Activated CD8-positive, alpha-beta memory T cell treated with anti-CD3 and anti-CD28 coated beads, Interleukin-2, amount 10 ng/mL, durations not matched to agents 7 days and 5 days (primary cell): ENCODE data around the gene NAT9. TPM values are rescaled to one million over a fixed set of nuclear protein-coding genes. Genes with fewer than 3 reads are reported as not detected.

Experiments
- ATAC-seq: fragments of 150-1000 bp; cut with Tn5 transposase; one replicate; pipeline ENCODE4 v1.10.0; 2021; ENCODE audit warnings: moderate library complexity
- CTCF ChIA-PET: fragments of 350-600 bp; sonication (Branson Sonifier 250); formaldehyde crosslinking; loops from one replicate; lab custom pipeline; 2021; ENCODE audit warnings: antibody characterized with exemption; lab: Charles Lee
- DNase-seq: peaks from one replicate; pipeline ENCODE4 v3.0.0-alpha.2; 2020
- H3K27ac Mint-ChIP-seq: one replicate; pipeline ENCODE4 v1.8.0; 2021; ENCODE audit warnings: mild to moderate bottlenecking, mixed read lengths
- H3K27me3 Mint-ChIP-seq: one replicate; pipeline ENCODE4 v1.8.0; 2021; ENCODE audit warnings: mixed read lengths
- H3K36me3 Mint-ChIP-seq: one replicate; pipeline ENCODE4 v1.8.0; 2021; ENCODE audit warnings: mild to moderate bottlenecking, mixed read lengths
- H3K4me1 Mint-ChIP-seq: one replicate; pipeline ENCODE4 v1.8.0; 2021; ENCODE audit warnings: mixed read lengths
- H3K4me3 Mint-ChIP-seq: one replicate; pipeline ENCODE4 v1.8.0; 2021; ENCODE audit warnings: mild to moderate bottlenecking, moderate library complexity, mixed read lengths
- H3K9me3 Mint-ChIP-seq: one replicate; pipeline ENCODE4 v1.8.0; 2022; ENCODE audit warnings: low read depth, mixed read lengths
- total RNA-seq, 2 experiments: library from RNA; stranded (reverse); gene quantifications; one replicate each; pipeline ENCODE4 v1.2.3, GENCODE V29; 2021

Gene NAT9
- total RNA-seq, 2 experiments from 2014 or later = 34.1 to 34.5 TPM

DNA sequence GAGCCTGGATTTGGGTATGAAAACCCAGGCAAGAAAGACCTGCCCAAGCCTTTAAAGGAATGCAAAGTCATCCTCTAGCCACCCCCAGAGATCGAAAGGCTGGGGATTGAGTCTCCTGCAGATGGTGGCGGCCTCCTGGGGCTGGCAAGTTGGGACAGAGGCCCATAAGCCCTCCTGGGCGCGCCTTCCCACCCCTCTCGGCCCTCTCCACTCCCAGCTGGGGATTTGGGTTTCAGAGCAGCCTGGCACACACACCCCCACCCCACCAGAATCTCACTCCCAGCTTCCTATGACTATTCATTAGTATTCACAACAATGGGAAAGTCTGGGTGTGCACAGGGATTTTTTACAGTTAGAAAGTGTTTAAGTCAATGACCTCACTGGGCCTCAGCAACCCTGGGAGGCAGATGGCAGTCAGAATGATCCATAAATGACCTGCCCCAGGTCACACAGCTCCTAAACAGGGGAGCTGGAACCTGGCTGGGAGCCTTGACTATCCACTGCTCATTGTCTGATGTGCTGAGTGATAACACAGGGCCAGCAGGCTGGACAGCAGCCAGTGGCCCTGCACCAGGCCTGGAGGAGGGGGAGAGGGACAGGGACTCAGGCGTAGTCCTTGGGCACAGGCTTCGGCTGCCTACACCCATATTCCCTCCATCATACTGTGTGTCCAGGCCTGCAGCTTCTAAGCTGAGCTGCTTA is 15.6 kb downstream of the NAT9 start:
- CTCF ChIA-PET = interaction anchor here (0.7 to 15.6 kb wide), 12 partner anchors 11 to 106 kb away, joined by 3 to 206 read pairs (median 21); partner anchors contain the start of genes NAT9 and RAB37
- peak overlapping the region; percentile 88 for H3K27ac Mint-ChIP-seq
- ATAC-seq (no peak), DNase-seq (no peak)
- H3K27me3 Mint-ChIP-seq = no peaks in the 10 kb centered on the region
- H3K9me3 Mint-ChIP-seq = no peaks in the 10 kb centered on the region
- H3K4me3 Mint-ChIP-seq = no peak overlapping the region
- peaks cover 57% of the 10 kb centered on the region for H3K4me1 Mint-ChIP-seq
- H3K36me3 Mint-ChIP-seq = peaks cover 18% of the 10 kb centered on the region

DNA sequence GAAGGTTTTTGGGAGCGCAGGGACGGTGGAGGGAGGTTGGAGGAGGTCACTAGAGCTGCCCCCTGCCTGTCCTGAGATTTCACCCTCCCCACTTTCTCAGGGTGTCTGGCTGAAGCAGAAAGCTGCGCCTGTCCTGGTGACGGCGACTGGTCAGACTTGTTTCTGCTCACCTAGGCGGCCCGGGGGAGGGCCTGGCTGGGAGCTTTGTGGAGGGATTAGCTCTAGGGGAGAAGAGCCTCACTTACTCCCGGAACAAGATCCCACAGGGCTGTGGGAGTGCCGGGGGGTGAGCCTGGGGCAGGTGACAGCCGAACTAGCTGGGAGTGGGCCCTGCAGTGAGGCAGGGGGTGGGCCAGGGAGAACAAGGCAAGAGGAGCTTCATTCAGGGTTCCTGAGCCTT is 16.2 kb downstream of the NAT9 start:
- peak overlapping the region; percentile 88 for H3K27ac Mint-ChIP-seq
- no peak for ATAC-seq
- DNase-seq = no peak
- H3K9me3 Mint-ChIP-seq = no peaks in the 10 kb centered on the region
- no peaks in the 10 kb centered on the region for H3K27me3 Mint-ChIP-seq
- CTCF ChIA-PET = interaction anchor here (0.7 to 15.6 kb wide), 14 partner anchors 10 to 105 kb away, joined by 3 to 206 read pairs (median 17); partner anchors contain the start of genes NAT9 and RAB37
- peaks cover 22% of the 10 kb centered on the region for H3K36me3 Mint-ChIP-seq
- H3K4me3 Mint-ChIP-seq = peak overlapping the region; percentile 67
- peaks cover 63% of the 10 kb centered on the region for H3K4me1 Mint-ChIP-seq

DNA sequence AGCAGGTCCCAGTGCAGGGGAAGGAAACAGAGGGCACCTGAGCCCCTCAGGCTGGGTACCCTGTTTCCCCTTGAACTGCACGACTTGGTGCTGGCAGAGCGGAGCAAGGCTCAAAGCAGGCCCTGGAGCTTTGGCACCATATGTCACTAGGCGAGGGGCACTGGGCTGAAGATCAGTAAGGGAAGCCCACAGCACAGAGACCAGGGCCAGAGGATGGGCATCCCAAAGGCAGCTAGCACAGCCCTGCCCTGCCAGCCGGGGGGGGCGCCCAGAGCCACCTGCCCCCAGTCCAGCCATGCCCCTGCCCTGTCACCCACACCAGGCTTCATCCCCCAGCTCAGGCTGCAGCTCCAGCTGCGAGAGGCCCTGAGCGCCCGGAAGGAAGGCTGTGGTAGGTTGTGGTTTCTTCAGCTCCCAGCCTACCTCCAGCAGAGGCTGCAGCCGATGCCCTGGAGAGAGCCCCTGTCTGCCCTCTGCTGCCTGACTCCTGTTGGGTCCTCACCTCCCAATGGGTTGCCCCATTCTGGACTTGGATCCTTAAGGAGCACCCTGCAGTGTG is 16.8 kb downstream of the NAT9 start:
- peak; percentile 83 for ATAC-seq
- Mint-ChIP-seq H3K36me3 (peaks cover 24% of the 10 kb centered on the region), H3K9me3 (no peaks in the 10 kb centered on the region), H3K4me1 (peaks cover 70% of the 10 kb centered on the region), H3K27me3 (no peaks in the 10 kb centered on the region), H3K27ac (peak overlapping the region; percentile 88), H3K4me3 (peak overlapping the region; percentile 67)
- CTCF ChIA-PET = interaction anchor here (1.0 to 15.6 kb wide), 14 partner anchors 9 to 103 kb away, joined by 3 to 206 read pairs (median 17); partner anchors contain the start of genes NAT9 and RAB37
- DNase-seq = peak; percentile 85

DNA sequence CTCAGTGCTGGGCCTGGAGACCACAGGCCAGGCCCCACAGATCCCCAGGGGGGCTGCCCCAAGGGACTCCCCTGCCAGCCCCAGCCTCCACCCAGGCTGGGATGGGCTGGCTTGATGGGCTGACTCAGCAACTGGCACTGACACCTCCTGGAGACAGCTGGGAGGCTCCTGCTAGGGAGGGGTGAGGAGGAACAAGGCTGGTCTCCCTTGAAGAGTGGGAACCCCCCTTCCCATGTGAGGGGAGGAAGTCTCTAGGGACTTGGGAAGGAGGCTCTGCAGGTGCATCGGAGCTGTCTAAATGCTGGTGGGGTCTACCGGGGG is 17.3 kb downstream of the NAT9 start:
- DNase-seq (no peak), ATAC-seq (peak; percentile 47)
- no peaks in the 10 kb centered on the region for H3K9me3 Mint-ChIP-seq
- peaks cover 24% of the 10 kb centered on the region for H3K36me3 Mint-ChIP-seq
- H3K4me3 Mint-ChIP-seq = peak overlapping the region; percentile 67
- H3K27ac Mint-ChIP-seq = peak overlapping the region; percentile 88
- no peaks in the 10 kb centered on the region for H3K27me3 Mint-ChIP-seq
- CTCF ChIA-PET = interaction anchor here (1.0 to 15.6 kb wide), 12 partner anchors 9 to 103 kb away, joined by 3 to 206 read pairs (median 21); partner anchors contain the start of genes NAT9 and RAB37
- peaks cover 75% of the 10 kb centered on the region for H3K4me1 Mint-ChIP-seq

DNA sequence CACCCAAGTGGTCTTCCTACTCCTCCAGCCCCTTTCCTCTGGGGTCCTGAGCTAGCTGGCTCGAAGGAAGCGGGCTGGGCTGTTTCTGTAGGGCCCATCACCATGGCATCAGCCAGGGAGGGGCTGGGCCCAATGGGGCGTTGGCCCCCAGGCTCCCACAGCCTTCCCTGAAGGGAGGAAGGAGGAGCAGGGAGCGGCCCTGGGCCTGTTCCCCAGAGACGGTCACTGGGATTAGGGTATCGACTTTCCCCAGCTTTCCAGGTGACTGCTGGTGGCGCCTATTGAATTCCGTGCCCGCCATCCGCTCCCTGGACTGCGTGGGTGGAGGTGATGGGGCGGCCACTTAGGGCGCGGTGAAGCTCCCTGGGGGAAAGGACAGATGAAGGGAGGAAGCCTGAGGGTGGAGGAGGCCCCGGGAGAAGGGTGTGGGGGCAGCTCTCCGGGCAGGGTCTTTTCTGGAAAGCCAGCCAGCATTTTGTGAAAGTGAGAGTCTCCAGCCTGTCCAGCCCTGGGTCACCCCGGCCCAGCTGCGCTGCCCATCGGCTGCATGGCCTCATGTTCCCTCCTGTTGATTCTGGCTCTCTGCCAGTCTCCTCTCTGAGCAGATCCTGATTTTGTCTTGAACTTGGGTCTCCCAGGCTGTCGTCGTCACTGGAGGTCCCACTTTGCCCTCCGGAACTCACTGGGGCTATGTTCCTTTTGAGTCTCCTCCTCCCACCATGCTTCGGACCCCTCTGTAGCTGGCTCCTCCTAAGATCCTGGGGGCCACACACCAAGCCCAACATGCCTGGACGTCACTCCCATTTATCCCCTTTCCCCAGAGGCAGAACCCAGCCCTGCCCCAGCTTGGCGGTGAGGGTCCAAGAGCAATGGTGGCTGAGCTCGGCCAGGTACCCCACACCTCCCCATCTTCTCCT is 18.0 kb downstream of the NAT9 start:
- Mint-ChIP-seq H3K27me3 (no peaks in the 10 kb centered on the region), H3K36me3 (peaks cover 25% of the 10 kb centered on the region), H3K9me3 (no peaks in the 10 kb centered on the region), H3K27ac (peak overlapping the region; percentile 88), H3K4me1 (peaks cover 79% of the 10 kb centered on the region), H3K4me3 (peak overlapping the region; percentile 67)
- CTCF ChIA-PET = interaction anchor here (1.0 to 15.6 kb wide), 9 partner anchors 8 to 105 kb away, joined by 3 to 206 read pairs (median 26); partner anchors contain the start of genes NAT9 and RAB37
- no peak for DNase-seq
- ATAC-seq = no peak

DNA sequence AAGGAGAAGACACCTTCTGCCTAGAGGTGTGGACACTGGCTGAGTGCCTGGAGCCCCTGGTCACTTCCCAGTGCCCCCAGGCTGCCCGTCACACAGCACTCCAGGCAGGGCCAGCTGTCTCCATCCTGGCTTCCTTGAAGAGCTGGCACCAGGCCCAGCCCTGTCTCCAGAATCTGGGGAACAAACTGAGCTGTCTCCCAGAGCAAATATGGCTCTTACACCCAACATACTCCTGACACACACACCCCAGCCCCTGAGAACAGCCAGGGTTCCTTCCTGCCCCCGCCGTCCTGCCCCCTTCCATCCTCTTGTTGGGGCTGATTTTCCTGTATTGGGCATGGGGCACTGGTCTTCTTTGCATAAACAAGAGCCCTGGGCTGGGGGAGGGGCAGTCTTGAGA is 18.6 kb downstream of the NAT9 start:
- Mint-ChIP-seq H3K27ac (peak overlapping the region; percentile 59), H3K27me3 (no peaks in the 10 kb centered on the region), H3K36me3 (peaks cover 28% of the 10 kb centered on the region), H3K9me3 (no peaks in the 10 kb centered on the region), H3K4me1 (peaks cover 81% of the 10 kb centered on the region), H3K4me3 (peak overlapping the region; percentile 67)
- CTCF ChIA-PET = interaction anchor here (1.0 to 15.6 kb wide), 7 partner anchors 11 to 106 kb away, joined by 3 to 206 read pairs (median 26); partner anchors contain the start of genes NAT9 and RAB37
- ATAC-seq (no peak), DNase-seq (no peak)

DNA sequence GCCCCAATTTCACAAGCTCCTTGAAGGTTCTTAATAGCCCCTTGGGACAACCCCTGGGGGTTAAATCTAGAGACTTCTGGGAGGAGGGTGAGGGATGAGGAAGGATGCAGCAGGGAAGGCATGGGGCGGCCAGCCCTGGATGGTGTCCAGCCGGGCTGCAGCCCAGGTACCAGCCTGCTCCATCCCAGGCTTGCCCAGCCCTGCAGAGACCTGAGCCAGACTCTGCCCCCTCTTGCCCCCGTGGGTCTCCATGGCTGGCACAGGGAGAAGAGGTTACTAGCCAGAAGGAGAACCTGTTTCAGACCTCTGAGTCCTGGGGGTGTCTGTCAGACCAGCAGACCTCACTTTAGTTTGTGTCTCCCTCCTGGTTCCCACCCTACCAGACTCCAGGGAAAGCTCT is 19.3 kb downstream of the NAT9 start:
- CTCF ChIA-PET = interaction anchor here (0.8 to 15.6 kb wide), 7 partner anchors 11 to 99 kb away, joined by 3 to 206 read pairs (median 26); partner anchors contain the start of genes NAT9 and RAB37
- H3K9me3 Mint-ChIP-seq = no peaks in the 10 kb centered on the region
- no peak overlapping the region for H3K4me3 Mint-ChIP-seq
- DNase-seq = no peak
- H3K36me3 Mint-ChIP-seq = peaks cover 33% of the 10 kb centered on the region
- peaks cover 87% of the 10 kb centered on the region for H3K4me1 Mint-ChIP-seq
- peak overlapping the region; percentile 49 for H3K27ac Mint-ChIP-seq
- no peaks in the 10 kb centered on the region for H3K27me3 Mint-ChIP-seq
- no peak for ATAC-seq

DNA sequence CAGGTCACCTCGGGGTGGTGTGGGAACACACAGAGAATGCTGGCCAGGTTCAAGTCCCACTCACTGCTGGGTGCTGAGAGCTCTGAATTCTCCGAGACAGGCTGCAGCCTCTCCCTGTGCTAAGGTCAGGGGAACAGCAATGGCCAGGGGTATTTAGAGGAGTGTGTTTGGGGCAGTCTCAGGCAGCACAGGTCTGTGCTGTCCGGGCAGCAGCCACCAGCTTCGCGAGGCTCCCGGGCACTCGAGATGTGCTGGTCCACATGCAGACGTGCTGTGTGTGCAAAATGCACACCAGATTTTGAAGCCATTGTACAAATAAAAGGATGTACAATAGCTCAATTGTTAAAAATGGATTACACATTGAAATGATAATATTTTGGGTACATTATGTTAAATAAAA is 20.6 kb downstream of the NAT9 start:
- Mint-ChIP-seq H3K27ac (no peak overlapping the region), H3K27me3 (no peaks in the 10 kb centered on the region), H3K36me3 (peaks cover 43% of the 10 kb centered on the region), H3K4me1 (peaks cover 85% of the 10 kb centered on the region), H3K4me3 (no peak overlapping the region), H3K9me3 (no peaks in the 10 kb centered on the region)
- DNase-seq = no peak
- ATAC-seq = no peak
- CTCF ChIA-PET = interaction anchor here (1.1 to 15.6 kb wide), 8 partner anchors 9 to 205 kb away, joined by 3 to 206 read pairs (median 16); partner anchors contain the start of genes NAT9 and RAB37

DNA sequence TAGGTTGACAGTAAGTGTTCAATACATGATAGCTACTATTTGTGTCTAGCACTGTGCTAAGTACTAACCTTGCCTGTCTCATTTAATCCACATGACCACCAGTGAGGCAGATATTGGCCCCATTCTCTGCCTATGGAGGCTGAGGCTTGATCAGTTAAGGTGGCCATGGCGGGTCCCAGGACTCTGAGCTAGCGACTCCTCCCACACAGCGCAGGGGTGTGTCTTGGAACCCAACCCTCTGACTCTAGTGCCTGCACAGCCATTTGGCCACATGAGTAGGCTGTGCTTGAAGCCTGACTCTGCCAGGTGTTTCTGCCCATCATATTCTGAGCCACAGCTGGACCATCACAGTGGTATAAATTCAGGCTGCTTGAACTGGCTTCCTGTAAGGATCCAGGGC is 21.3 kb downstream of the NAT9 start:
- DNase-seq = no peak
- H3K27me3 Mint-ChIP-seq = no peaks in the 10 kb centered on the region
- H3K36me3 Mint-ChIP-seq = peaks cover 49% of the 10 kb centered on the region
- ATAC-seq = no peak
- no peaks in the 10 kb centered on the region for H3K9me3 Mint-ChIP-seq
- H3K4me3 Mint-ChIP-seq = no peak overlapping the region
- H3K27ac Mint-ChIP-seq = no peak overlapping the region
- H3K4me1 Mint-ChIP-seq = peaks cover 78% of the 10 kb centered on the region
- CTCF ChIA-PET = interaction anchor here (1.1 to 15.6 kb wide), 10 partner anchors 9 to 206 kb away, joined by 3 to 206 read pairs (median 16); partner anchors contain the start of genes NAT9 and RAB37

DNA sequence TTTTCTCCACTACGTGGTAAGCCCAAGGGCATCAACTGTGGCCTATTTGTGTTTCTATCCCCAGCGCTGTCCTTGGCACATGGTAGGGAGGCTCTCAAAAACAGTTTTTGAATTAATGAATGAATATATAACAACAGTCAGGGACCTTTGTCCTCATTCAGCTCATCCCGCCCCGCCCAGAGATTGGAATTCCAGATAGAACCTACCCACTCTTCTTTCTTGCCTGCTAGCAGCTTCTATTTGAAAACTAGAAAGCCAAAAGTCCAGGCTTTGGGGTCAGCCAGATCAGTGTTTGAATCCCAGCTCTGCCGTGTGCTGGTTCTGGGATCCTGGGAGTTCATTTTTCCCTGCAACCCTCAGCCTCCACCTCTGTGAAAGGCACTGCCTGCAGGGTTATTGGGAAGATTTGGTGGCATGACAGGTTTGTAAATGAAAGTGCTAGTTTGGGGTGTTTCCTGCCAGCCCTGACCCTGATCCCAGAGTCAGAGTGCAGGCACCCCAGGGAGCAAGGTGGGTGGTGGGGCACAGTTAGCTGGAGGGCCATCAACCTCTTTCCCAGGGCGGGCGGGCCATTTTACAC is 23.2 kb downstream of the NAT9 start:
- Mint-ChIP-seq H3K36me3 (peaks cover 52% of the 10 kb centered on the region), H3K27ac (peak overlapping the region; percentile 88)
- ATAC-seq = no peak

DNA sequence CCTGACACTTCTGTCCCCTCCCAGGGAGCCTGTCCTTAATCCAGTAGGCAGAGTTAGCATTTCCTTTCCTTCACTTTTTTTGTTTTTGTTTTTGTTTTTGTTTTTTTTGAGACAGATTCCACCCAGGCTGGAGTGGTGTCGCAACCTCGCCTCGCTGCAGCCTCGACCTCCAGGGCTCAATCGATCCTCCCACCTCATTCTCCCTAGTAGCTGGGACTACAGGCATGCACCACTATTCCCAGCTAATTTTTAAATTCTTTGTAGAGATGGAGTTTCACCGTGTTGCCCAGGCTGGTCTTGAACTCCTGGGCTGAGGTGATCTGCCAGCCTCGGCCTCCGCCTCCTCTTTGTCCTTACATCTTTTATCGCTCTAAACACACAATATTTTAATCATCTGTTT is 23.7 kb downstream of the NAT9 start:
- peak overlapping the region; percentile 88 for H3K27ac Mint-ChIP-seq
- H3K36me3 Mint-ChIP-seq = peaks cover 52% of the 10 kb centered on the region

More for the DNA sequence above, 23.2 kb downstream of the NAT9 start:
- H3K9me3 Mint-ChIP-seq = no peaks in the 10 kb centered on the region
- peaks cover 60% of the 10 kb centered on the region for H3K4me1 Mint-ChIP-seq
- H3K4me3 Mint-ChIP-seq = peak overlapping the region; percentile 100
- CTCF ChIA-PET = interaction anchor here (1.1 to 15.6 kb wide), 8 partner anchors 7 to 95 kb away, joined by 3 to 206 read pairs (median 18); partner anchors contain the start of genes NAT9 and RAB37
- no peak for DNase-seq
- H3K27me3 Mint-ChIP-seq = no peaks in the 10 kb centered on the region

More for the DNA sequence above, 23.7 kb downstream of the NAT9 start:
- ATAC-seq (no peak), DNase-seq (no peak)
- H3K9me3 Mint-ChIP-seq = no peaks in the 10 kb centered on the region
- CTCF ChIA-PET = interaction anchor here (1.0 to 15.6 kb wide), 8 partner anchors 10 to 111 kb away, joined by 3 to 206 read pairs (median 20); partner anchors contain the start of genes NAT9 and RAB37
- H3K4me3 Mint-ChIP-seq = peak overlapping the region; percentile 100
- peaks cover 60% of the 10 kb centered on the region for H3K4me1 Mint-ChIP-seq
- H3K27me3 Mint-ChIP-seq = no peaks in the 10 kb centered on the region
